Lower leg skin (tissue), 4 donors: Measurements from ENCODE around the gene CMTM4. TPM values are rescaled to one million over a fixed set of nuclear protein-coding genes. Genes with fewer than 3 reads are reported as not detected.

ENCODE experiments used
- DNase-seq, 2 donors: peaks; one replicate each; pipeline ENCODE4 v3.0.0-alpha.2; 2019; ENCODE audit warnings: low spot score in 2 of 2
- H3K4me3 ChIP-seq: fragments of 200-600 bp; sonication (generic); 2 replicates; pipeline ENCODE4 v1.5.1; 2017; ENCODE audit warnings: mild to moderate bottlenecking, low read depth; ENCODE audit not compliant: poor library complexity, severe bottlenecking
- CTCF ChIP-seq, 3 donors: fragments of 450-650 bp; IDR thresholded peaks; one replicate each; pipeline ENCODE4 v1.5.1; 2016; ENCODE audit warnings: antibody characterized with exemption in 3 of 3, mild to moderate bottlenecking in 3 of 3, moderate library complexity in 2 of 3
- POLR2A ChIP-seq, 2 donors: fragments of 450-650 bp; IDR thresholded peaks; one replicate each; pipeline ENCODE4 v1.6.1; 2016 to 2017; ENCODE audit warnings: antibody characterized with exemption in 2 of 2, mild to moderate bottlenecking in 1 of 2, moderate library complexity in 1 of 2
- WGBS, 2 donors: methylation state at CpG; one replicate each; pipeline ENCODE4 v1.1.5; 2018; 5-methylcytosine and 5-hydroxymethylcytosine counted together
- intact Hi-C: fragments of 100-400 bp; cut with DNase I; formaldehyde crosslinking; loops from one replicate; pipeline ENCODE4 v1.15.0; 2023; ENCODE audit warnings: low total_unique reads
- total RNA-seq, 4 donors: library from RNA; depleted of rRNA; stranded (reverse); fragments of >200 nt; gene quantifications; one replicate each; pipeline ENCODE4 v1.1.0, GENCODE V29; 2016

CMTM4 gene
- total RNA-seq, 4 donors from 2014 or later, result 11.1 to 30.2 (median 22.5) TPM

GRCh38 chr16:66649167-66649566, 47.4 kb downstream of the CMTM4 start:
- WGBS, 2 donors, result 93 to 95% methylated on average over 2 of the region's 2 CpGs
- DNase-seq, result no peak
- TF ChIP-seq POLR2A (IDR thresholded peaks at IDR 0.05) (no peak), CTCF (IDR thresholded peaks at IDR 0.05) (no peak)
- intact Hi-C loops, result no loop called here
- no peak overlapping the region for H3K4me3 ChIP-seq

- TF ChIP-seq CTCF (IDR thresholded peaks at IDR 0.05), result no peak
- no peak for TF ChIP-seq POLR2A (IDR thresholded peaks at IDR 0.05)
- H3K4me3 ChIP-seq, result no peak overlapping the region
- WGBS, 2 donors, result 88 to 100% methylated on average over 1 of the region's 1 CpG
- DNase-seq, result no peak
- intact Hi-C loops, result no loop called here
Observed at GRCh38 chr16:66647866-66648265, 48.7 kb downstream of the CMTM4 start.

DNA sequence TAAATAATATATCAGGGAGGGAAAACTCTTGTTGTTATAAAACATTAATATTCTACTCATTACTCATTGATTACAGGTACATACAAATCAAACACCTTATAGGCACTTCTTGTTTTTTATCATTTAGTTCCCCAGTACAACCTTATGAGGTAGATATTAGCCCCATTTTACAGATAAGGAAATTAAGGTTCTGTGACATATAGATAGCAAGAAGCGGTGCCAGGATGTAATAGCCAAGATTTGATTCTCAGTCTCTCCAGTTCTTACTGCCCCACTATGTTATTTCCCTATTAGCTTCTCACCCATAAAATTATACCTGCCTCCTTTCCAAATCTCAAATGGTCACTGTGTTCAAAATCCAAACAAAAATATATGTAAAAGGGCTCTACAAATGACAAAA, 55.2 kb downstream of the CMTM4 start:
- intact Hi-C loops, result no loop called here
- WGBS, 2 donors, result 95 to 96% methylated on average over 1 of the region's 1 CpG
- no peak overlapping the region for H3K4me3 ChIP-seq
- TF ChIP-seq POLR2A (IDR thresholded peaks at IDR 0.05) (no peak), CTCF (IDR thresholded peaks at IDR 0.05) (no peak)
- no peak for DNase-seq

DNA sequence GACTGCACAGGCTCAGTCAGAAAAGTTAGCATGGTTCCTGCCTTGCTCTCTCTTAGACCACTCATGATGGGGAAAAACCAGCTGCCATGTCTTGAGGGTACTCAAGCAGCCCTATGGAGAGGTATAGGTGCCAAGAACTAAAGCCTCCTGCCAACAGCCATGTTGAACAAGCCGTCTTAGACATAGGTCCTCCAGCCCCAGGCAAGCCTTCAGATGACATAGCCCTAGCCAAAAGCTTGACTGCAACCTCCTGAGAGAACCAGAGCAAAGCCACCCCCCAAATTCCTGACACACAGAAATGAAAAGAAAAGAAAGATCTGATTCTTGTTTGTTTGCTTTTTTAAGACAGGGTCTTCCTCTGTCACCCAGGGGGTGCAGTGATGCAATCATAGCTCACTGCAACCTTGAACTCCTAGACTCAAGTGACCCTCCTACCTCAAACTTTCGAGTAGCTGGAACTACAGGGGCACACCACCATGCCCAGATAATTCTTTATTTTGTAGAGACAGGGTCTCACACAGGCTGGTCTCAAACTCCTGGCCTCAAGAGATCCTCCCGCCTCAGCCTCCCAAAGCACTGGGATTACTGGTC, 55.7 kb downstream of the CMTM4 start:
- 85 to 88% methylated on average over 3 of the region's 3 CpGs for WGBS, 2 donors
- intact Hi-C loops, result no loop called here
- TF ChIP-seq POLR2A (IDR thresholded peaks at IDR 0.05) (no peak), CTCF (IDR thresholded peaks at IDR 0.05) (no peak)
- H3K4me3 ChIP-seq, result no peak overlapping the region
- DNase-seq, result no peak

DNA sequence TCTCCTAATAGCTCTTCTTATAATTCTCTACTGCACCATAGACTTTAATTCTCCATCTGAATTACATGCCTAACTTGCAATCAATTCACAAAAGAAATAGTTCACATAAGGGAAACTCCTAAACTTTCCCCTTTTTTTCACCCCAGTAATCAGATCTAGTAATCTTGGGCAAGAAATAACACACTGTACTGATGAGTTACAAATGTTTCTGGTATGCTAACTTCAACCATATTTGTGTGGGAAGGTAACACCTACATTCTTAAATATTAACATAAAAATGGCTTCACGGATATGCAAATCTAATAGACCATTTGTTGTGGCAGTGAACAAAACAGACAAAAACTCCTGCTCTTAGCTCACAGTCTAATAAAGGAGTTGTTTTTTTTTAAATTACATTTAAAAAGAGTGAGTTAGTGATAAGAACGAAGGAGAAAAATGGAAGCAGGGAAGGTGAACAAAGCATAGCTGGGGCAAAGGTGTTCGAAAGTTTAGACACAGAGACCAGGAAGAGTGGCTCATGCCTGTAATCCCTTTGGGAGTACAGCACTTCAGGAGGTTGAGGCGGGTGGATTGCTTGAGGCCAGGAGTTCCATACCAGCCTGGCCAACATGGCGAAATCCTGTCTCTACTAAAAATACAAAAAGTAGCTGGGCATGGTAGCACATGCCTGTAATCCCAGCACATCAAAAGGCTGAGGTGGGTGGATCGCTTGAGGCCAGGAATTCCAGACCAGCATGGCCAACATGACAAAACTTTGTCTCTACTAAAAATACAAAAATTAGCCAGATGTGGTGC, 57.3 kb downstream of the CMTM4 start:
- 57 to 64% methylated on average over 6 of the region's 6 CpGs for WGBS, 2 donors
- TF ChIP-seq CTCF (IDR thresholded peaks at IDR 0.05) (no peak), POLR2A (IDR thresholded peaks at IDR 0.05) (no peak)
- intact Hi-C loops, result no loop called here
- H3K4me3 ChIP-seq, result no peak overlapping the region
- DNase-seq, result no peak
